GM12872 (cell line): ENCODE results near the gene ARL15.

ENCODE experiments used
- TF ChIP-seq, protein P1 (sequence below): IDR thresholded peaks from 3 replicates; pipeline ENCODE4 v1.5.1; 2011; ENCODE audit warnings: low read depth, mild to moderate bottlenecking, low read length, moderate library complexity; ENCODE audit not compliant: insufficient read depth

ARL15 gene

GRCh38 chr5:53971131-53971530 is 339.2 kb downstream of the ARL15 start:
- TF ChIP-seq, protein P1, sequence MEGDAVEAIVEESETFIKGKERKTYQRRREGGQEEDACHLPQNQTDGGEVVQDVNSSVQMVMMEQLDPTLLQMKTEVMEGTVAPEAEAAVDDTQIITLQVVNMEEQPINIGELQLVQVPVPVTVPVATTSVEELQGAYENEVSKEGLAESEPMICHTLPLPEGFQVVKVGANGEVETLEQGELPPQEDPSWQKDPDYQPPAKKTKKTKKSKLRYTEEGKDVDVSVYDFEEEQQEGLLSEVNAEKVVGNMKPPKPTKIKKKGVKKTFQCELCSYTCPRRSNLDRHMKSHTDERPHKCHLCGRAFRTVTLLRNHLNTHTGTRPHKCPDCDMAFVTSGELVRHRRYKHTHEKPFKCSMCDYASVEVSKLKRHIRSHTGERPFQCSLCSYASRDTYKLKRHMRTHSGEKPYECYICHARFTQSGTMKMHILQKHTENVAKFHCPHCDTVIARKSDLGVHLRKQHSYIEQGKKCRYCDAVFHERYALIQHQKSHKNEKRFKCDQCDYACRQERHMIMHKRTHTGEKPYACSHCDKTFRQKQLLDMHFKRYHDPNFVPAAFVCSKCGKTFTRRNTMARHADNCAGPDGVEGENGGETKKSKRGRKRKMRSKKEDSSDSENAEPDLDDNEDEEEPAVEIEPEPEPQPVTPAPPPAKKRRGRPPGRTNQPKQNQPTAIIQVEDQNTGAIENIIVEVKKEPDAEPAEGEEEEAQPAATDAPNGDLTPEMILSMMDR: no peak

GRCh38 chr5:53970475-53970874 is 339.9 kb downstream of the ARL15 start:
- TF ChIP-seq, protein P1: no peak

DNA sequence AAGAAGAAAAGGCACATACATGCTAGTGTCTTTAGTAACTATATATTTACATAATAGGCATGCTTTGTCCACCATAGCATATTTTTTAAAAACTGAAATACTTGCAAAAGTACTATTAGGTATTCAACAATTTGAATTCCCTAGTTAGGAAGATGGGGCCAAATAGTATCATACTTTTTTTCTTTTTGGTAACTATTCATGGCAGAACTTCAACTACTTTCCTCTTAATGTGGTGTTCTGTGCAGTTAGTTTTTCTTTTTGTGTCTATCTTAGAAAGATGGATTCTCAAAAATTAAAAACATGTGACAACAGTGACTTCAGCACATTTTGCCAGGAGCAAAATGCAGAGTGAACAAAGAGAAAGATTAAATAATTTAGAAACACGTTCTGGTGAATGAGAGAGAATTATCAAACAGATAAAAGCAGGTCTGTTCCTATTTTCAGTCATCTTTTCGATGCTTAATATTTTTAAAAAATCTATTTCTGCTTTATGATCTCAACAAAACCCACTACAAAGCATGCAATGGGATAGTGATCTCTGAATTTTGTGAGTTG is 341.1 kb downstream of the ARL15 start:
- TF ChIP-seq, protein P1: no peak

GRCh38 chr5:53965459-53965858 is 344.9 kb downstream of the ARL15 start:
- TF ChIP-seq, protein P1: no peak

DNA sequence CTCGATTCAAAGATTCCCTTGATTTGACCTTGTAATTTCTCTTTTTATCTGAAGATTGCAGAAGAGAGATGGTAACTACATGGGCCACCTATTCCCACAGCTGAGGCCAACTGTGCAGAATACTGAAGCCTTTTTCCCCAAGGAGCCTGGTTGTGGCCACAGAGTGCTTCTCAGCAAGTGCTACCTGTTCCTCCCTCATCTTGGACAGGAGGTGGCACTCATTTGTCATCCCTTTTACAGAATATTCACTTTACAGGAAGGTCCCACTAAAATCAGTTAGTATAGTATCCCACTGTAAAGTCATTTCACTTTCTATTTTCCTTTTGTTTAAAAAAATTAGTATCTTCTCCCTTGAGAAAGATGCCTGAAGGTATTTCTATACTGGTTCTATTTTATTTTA is 346.4 kb downstream of the ARL15 start:
- TF ChIP-seq, protein P1: no peak

GRCh38 chr5:53962306-53962705 is 348.1 kb downstream of the ARL15 start:
- TF ChIP-seq, protein P1: no peak

DNA sequence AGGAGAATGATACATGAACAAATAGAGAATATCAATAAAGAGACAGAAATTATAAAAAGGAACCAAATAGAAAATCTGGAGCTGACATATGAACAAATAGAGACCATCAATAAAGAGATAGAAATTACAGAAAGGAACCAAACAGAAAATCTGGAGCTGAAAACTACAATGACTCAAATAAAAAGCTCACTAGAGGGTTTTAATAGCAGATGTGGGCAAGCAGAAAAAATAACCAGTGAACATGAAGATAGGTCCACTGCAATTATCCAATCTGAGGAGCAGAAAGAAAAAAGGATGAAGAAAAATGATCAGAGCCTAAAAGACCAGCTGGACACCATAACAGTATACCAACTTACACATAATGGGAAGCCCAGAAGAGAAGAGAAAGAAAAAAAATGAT is 353.7 kb downstream of the ARL15 start:
- TF ChIP-seq, protein P1: no peak
